RPMI7951 (cell line): ENCODE data around the gene RAG2. TPM values are rescaled to one million over a fixed set of nuclear protein-coding genes. Genes with fewer than 3 reads are reported as not detected.

Experiments used
- DNase-seq: peaks from one replicate; pipeline ENCODE4 v3.0.0-alpha.2; 2012; ENCODE audit warnings: low read depth
- total RNA-seq: library from RNA; depleted of rRNA; stranded (reverse); fragments of >200 nt; shearing (Covaris generic); gene quantifications from 2 replicates; pipeline ENCODE4 v1.2.3, GENCODE V29; 2014; rRNA removed

The RAG2 gene
- total RNA-seq, result not detected in 2 replicates

DNA sequence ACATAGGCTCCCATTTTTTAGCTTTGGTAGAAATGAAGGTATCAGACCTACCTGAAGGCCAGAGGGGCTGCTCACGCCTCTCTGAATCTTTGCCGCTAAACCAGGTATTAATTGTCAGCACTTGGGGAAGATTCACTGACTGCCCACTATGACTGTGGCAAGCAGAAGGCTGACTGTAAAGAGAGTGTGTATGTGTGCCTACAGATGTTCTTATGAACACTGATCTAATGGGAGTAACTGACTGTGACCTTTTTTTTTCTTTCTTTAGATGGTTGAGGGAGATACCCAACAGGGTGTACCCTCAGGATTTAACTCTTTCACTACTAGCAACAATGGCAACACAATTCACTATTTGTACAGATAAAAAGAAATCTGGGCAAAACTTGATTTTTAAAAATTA lies at the start of gene RAG2:
RAG2 (minus strand) TSS at position 186 of the 400 bp plus-strand sequence. CDS start 4,068 bp downstream, outside the sequence.
- DNase-seq, result no peak

DNA sequence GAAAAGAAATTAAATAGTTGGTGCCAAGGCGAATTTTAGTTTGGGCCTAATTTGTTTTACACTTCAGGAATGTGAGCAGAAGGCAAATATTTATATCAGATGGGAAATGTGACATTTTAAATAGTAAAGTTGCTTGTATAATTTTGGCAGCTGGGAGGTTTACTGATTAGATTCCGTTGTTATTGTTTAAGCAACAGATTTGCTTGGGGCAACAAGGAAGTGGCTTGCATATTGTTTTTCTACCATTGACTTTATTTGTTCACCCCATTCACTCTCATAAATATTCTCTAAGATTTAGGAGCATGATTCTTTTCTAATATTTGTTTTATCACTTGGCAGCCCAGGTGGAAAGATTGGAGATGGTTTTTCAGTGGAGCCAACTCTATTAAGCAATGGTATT lies 40.5 kb upstream of the RAG2 start:
- no peak for DNase-seq

DNA sequence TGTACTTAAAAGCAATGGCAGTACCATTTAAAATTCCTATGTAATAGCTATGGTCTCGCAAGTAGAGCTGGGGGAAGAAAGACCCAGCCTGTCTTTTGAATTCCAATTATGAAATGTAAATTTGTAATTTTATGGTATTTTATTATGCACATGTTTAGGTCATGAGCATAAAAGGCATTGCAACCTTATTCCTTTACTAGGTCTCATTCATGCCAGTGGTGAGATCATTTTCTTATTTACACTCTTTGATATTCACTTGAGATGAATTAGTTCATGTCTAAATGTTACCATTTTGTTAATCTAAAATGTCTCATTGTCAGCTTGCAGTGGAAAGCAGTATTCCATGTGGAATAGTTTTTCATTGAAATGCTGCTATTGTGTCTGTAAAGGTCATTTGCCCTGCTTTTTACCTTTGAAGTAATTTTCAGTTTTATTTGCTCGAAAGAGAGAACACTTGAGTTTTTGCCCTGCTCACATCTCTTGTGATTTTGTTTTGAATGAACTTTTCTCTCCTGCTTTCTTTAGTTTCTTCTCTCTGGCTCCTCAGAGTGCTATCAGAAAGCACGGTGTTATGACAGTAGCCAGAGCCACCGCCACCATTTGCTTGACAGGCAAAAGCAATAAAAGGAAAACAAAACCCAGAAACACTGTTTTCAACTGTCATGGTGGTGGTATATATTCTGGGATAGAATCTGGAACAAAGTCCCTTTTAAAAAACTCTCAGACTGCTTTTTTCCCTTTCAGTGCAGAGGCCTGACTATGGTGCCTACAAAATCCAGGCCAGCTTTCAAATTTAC lies 37.2 kb upstream of the RAG2 start:
- DNase-seq, result no peak

DNA sequence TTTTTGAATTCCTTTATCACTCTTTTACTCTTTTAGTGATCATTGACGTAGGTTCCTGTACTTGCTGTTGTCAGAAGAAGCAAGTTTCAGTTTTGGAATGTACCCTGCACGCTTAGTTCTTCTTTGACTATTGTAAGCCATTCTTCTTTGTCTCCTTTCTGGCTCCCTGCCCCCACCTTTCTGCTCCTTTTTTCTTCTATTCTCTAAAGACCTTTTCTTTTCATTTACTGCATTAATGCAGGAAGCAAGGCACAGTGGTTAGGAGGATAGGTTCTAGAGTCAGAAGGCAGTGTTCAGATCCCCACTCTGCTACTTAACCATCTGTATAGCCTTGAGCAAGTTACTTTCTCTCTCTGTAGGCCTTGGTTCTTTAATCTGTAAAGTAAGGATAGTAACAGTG lies 33.7 kb upstream of the RAG2 start:
- DNase-seq, result no peak

DNA sequence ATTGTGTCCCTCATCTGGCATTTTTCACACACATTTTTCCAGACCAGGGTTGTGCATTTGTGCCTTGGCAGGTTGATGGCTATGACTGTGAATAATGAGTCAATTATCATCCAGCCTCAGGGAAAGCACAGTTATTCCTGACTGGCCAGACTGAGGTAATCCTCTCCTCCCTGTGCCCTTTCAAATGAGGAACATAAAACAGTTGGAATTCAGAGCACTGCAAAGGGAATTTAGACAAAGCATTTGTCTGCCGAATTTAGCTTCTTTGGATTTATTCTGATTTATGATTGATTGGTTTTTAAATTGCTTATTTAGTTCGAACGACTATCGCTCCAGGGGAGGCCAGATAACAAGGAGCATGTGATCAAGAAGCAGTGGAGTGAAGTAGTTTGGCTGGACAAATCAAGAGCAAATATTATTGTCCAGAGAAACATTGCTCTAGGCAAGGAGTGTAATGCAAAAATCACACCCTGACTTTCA lies 30.8 kb upstream of the RAG2 start:
- DNase-seq, result no peak

DNA sequence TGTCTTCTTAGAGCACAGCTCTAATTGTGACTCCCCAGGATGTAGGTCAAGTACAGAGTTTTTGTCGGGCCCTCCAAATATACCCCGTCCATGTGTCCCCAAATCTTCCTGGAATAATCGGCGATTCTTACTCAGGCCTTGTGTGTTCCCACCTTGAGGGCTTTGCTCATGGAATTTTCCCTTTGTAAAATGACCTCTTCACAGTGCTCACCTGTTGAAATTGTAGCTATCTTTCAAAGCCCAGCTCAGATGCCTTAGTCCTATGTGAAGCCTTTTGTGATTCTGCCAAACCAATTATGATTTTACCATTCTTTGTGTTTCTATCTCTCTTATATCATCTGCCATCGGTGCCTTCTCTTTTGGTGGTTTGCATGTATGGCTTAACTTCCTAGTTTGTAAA lies 30.1 kb upstream of the RAG2 start:
- no peak for DNase-seq

DNA sequence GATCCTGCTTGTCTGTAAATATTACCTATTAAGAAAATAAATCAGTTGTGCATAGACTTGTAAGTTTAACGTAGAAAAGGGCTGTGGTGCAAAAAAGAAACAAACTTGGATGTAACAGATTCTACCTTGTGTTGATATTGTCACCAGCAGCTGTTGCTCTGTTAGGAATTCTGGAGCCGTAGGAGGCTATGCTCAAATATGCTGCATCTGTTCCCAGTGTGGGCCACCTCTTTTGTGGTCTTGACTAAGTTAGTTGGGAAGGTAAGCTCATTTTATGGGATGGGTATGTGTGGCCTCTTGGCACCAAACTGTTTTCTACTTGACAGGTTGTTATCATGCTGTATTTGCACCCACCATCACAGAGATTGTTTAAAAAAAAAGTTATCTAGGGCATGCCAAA lies 29.4 kb upstream of the RAG2 start:
- no peak for DNase-seq

DNA sequence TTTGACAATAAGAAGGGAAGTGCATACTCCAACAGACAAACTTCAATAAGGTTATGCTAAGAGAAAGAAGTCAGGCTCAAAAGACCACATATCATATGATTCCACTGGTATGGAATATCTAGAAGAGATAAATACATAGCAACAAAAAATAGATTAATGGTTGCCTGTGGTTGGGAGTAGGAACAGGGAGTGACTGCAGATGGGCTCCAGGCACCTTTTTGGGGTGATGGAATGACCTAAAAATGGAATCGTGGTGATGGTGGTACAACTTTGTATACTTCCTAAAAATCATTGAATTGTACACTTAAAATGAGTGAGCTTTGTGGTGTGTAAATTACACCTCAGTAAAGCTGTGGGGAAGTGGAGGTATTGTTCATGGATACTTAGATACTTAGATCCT lies 29.0 kb upstream of the RAG2 start:
- no peak for DNase-seq

DNA sequence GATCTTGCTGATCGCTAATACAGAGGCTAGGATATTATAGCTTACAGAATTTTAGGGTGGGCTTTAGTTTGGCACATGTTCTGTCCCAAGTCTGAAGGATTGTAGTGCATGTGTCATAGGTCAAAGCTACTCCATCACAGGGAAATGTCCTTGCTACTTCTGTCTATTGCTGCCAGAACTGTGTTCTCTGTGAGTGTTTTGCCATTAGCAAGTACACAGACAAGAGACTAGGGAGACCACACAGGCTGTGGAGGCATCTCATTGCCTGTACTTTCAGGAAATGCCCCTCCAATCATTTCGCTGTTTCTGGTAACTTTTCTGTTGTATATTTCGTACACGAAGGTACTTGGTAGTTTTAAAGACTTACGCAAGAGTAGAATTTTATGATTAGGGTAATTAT lies 25.5 kb upstream of the RAG2 start:
- no peak for DNase-seq

DNA sequence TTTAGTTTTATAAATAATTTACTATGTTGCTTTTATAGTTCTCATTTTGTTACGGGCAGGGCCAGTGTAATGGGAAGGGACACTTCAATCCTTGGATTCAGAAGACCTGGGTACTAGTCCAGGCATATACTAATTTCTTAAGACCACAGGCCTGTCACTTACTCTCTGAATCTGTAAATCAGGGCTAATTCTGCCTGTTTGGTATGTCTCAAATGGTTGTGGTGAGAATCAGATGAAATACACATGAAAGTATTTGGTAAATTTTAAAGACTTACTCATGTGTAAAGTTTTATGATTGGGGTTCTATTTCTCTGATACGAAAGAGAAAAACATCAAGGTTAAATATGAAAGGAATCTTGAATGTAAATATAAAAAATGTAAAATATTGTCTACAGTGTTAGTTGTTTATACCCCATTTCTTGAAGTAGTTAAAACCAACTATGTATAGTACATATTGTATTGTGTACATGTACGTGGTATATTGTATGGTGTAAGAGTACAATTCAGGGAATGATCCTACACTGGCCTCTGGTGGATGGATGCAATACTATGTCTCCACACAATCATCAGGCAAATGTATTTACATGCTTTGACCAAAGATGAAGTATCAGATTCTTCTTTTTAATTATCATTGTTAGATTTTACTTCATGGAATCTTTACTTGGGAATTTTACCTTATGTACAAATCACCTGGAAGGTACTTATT lies 24.5 kb upstream of the RAG2 start:
- peak; percentile 13 for DNase-seq

DNA sequence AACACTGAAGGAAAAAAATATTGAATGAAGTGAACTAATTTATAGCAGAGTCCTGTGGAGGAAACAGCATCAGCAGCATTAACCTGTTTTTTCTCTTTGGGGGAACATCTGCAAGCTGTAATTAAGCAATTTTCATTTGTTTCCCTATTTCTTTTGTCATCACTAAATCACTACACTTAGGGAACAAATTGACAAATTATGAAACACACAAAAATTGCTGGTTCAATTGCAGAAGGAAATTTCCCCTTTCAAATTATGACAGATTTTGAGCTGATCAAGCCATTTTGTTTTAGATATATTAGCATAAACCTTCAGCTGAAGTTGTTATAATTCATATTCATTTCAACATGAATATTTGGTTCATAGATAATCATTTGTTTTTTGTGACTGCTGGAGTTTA lies 22.2 kb upstream of the RAG2 start:
- no peak for DNase-seq

DNA sequence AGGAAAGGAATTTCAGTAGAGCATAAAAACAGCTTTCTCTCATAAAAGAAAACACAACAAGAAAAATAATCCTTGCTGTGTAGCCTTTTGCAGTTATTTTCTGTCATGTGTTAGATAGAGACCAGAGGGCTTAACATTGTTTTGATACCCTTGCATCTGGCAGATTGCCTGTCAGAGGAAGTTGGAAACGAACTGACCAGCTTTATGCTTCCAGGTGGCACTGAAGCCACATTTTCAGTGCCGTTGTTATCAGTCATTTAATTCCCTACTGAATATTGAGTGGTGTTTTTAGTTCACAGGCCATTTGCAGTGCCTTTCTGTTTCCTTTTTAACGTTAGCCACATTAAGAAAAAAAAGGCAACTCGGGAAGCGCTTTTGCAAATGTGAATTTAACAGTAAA lies 21.5 kb upstream of the RAG2 start:
- DNase-seq, result no peak

DNA sequence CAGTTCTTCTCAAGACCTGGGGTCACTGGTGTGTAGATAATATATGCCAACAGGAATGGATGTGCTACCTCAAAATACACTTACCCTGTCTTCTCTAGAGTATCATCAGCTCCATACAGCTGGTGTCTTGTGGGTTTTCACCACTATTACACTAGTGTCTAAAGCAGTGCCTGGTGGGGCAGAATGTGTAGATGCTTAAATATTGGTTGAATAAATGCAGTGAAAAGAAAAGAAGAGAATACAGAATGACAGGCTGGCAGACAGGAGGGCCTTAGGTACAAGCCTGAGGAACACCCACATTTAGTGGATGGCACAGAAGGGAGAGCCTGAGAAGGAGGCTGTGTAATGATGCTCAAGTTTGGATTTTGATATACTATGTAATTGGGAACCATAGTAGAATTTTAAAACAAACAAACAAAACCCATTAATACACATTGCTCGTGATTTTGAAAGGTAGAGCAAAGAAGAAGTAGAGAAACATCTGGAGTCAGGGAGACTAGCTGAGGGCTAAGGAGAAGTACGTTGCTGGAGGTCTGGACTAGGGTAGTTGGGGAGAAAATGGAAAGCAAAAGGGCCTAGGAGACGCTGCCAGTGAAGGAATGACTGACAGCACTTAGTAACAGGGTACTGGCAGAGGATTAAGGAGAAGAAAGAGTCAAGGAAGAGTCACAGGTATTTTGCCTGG lies 20.5 kb upstream of the RAG2 start:
- no peak for DNase-seq

DNA sequence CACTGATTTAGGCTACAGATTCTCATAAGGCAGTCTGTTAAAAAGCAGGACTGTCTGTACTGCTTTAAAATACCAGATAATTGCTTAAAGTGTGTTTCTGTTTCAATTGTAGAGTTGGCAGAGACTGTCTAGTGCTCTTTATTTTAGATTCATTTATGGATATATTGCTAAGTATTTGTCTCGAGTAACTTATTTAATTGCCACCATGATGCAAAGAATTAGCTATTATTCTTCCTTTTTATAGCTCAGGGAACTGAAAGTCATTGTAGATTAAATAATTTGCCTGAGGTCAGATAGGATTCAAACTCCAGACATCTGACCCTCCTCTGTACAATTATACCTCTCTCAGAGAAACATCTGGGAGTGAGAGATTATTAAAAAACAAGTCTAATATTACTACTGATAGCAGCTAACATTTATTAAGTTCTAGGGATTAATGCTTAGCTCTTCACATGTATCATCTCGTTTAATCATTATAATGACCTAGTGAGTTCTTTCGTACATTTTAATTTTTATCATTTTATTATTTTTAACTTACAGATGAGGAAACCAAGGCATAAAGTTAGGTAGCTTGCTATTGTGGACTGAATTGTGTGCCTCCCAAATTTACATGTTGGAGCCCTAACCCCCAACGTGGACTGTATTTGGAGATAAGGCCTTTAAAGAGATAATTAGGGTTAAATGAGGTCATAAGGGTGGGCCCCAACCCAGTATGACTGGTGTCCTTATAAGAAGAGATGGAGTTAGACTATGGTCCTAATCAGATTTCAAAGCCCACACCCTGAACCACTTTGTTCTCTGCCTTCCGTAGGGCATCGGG lies 19.7 kb upstream of the RAG2 start:
- DNase-seq, result no peak

DNA sequence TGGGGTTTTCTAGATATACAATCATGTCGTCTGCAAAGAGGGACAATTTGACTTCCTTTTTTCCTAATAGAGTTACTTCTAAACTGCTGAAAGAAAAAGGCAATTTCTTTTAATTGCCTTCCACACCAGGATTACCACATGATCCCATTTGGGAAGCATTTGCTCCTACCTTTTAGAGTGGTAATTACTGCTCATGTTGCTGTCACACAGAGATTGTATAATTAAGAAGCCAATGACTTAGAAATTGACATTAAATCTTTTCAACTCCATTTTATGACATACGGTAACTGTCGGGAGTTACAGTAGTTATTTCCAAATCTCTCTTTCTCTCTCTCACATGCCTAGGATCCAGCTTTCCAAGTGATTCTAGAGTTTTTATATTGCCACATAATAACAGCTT lies 17.8 kb upstream of the RAG2 start:
- DNase-seq, result no peak

DNA sequence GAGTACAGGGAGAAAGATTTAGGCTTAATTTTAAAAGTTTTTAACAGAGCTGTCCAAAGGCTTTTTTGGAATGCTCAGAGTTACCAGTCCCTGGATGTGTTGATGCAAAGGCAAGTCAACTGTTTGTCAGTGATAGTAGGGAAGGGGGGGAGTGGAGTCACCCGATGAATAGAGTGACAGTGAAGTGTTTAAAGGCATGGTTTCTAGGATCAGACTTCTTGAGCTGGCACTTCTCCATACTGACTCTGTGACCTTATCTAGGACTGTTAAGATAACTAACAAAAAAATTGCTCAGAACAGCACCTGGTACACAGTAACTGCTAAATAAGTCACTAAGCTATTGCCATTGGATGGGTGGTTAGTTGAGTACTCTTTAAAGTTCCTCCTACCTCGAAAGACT lies 11.3 kb upstream of the RAG2 start:
- DNase-seq, result no peak

DNA sequence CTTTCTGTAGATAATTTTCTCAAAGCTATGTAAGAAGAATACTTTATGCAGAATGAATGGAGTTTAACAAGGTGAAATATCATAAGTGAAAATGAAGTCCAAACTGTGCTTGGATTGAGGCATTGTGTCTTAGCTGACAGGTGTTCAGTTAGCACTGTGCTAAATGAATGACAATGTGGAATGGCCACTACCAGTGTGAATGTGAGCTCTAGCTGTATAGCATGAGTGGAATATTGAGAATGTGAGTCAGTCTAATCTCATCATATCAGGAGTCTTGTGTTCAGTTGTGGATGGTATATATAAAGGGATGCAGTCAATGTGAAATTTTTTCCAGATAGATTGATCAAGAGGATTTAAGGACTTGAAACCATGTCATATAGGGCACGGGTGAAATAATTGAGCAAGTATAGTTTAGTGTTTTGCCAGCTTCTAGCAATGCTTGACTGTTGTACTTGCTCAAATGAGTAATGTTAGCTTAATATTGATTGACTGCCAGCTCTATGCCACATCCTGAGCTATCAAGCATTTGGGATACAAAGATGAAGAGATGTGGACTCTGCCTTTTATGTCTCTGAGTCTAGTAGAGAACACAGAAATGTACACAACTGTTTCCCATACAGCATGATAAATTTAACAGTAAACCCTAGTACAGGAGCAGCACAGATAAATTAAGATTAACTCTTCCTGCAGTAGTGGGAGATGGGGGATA lies 10.6 kb upstream of the RAG2 start:
- no peak for DNase-seq

DNA sequence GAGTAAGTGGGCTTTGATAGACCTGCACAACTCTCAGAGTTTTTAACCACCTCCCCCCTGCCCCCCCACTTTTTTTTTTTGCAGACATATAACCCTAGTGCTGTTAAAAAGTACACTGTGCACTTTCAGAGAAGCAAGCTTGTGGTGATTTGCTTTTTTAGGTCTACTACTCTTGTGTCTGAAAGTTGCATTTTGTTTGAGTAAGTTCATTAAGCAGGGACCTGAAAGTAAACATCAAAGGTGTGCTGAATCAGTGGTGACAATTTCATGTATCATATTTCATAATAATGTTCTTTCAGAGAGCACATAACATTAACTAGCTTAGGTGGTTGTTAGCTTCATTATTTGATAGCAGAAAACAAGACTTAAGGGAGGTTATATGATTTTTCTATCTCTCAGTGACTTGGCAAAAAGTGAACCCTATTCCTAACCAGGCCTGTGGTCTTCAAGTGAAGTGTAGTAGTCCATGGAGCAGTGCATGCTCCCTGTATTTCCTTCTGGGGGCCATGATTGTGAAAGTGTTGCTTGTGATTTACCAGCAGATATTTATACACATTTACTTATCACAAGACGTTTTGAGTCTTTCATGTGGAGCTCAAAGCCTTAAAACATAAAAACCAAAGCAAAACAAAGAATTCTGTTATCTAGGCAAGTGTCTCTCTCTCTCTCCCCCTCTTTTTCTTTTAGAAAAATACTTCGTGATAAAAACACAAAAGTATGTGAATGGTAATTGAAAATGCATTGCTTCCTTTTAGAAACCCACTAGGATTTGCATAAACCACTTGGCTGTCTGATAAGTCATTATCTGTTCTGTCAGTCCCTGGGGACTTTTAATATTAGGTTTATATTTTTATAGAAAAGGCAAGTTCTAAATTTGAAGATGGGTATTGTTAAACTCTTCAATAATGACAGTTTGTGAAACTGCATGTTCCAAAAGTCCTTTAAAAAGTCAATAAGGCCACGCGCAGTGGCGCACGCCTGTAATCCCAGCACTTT lies 7.5 kb upstream of the RAG2 start:
- DNase-seq, result no peak

DNA sequence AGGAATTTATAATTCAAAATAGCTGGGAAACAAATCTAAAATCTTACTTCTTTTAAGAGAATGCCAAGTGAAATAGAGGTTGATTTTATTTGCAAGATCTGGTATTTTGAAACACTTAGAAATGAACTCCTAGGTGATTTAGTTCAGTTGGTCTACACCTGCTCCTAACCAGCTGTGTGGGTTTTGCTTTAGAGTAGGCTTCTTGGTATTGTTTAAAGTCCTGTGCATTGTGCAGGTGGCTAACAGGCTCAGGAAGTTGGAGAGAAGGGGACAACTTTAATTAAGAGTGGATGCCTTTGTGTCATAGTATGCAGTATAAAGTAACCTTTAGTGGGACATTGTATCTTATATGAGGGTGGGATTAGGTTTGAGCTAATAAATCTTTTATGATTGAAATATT lies 4.1 kb upstream of the RAG2 start:
- no peak for DNase-seq

DNA sequence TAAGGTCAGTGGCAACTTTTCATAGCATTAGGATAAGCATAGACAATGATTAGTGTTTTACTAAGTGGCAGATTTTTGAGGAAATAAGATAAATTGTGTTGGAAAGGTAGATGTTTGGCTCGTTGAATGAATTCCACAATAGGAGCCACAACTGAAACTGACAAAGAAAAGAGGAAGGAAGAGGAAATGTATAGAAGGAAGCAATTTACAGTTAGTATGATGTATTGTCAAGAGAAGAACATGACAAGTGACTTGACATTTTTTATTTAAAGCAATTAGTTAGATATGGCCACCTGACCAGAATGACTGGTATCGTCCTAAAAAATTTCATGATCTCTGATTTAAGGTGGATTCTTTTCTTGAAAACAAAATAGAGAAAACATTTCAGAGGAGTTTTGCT lies 3.1 kb upstream of the RAG2 start:
- no peak for DNase-seq
